ENCODE measurements around the gene GTSE1.
A peak's percentile ranks its signal among the peaks of the same experiment; 100 is the strongest.

- TF ChIP-seq, protein P1, sequence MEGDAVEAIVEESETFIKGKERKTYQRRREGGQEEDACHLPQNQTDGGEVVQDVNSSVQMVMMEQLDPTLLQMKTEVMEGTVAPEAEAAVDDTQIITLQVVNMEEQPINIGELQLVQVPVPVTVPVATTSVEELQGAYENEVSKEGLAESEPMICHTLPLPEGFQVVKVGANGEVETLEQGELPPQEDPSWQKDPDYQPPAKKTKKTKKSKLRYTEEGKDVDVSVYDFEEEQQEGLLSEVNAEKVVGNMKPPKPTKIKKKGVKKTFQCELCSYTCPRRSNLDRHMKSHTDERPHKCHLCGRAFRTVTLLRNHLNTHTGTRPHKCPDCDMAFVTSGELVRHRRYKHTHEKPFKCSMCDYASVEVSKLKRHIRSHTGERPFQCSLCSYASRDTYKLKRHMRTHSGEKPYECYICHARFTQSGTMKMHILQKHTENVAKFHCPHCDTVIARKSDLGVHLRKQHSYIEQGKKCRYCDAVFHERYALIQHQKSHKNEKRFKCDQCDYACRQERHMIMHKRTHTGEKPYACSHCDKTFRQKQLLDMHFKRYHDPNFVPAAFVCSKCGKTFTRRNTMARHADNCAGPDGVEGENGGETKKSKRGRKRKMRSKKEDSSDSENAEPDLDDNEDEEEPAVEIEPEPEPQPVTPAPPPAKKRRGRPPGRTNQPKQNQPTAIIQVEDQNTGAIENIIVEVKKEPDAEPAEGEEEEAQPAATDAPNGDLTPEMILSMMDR (IDR thresholded peaks at IDR 0.05) = peak; percentile 54 to 82 (median 65)
- TF ChIP-seq POLR2A (IDR thresholded peaks at IDR 0.05) = no peak
These were observed 58.8 kb downstream of the GTSE1 start for GRCh38 chr22:46355369-46355995.
